CD4-positive, alpha-beta memory T cell (primary cell): ENCODE data around the gene ARFGAP3. TPM values are rescaled to one million over a fixed set of nuclear protein-coding genes. Genes with fewer than 3 reads are reported as not detected.

ENCODE experiments used
- CTCF ChIA-PET: fragments of 350-600 bp; sonication (Branson Sonifier 250); formaldehyde crosslinking; loops from one replicate; lab custom pipeline; 2021; ENCODE audit warnings: inconsistent platforms; ENCODE audit not compliant: partially characterized antibody; lab: Charles Lee
- POLR2A ChIA-PET: fragments of 350-600 bp; sonication (Branson Sonifier 250); formaldehyde crosslinking; loops from one replicate; lab custom pipeline; 2021; ENCODE audit not compliant: partially characterized antibody; lab: Charles Lee
- DNase-seq, 5 donors: peaks; one replicate each; pipeline versions ENCODE4 v3.0.0 to v3.0.0-alpha.2; 2020 to 2022; ENCODE audit warnings: mixed read lengths in 1 of 5
- H3K27ac ChIP-seq: one replicate; pipeline ENCODE4 v1.7.0; 2013; ENCODE audit warnings: low read depth, low read length
- H3K27me3 ChIP-seq: 2 replicates; pipeline ENCODE4 v1.7.0; 2013; ENCODE audit warnings: mild to moderate bottlenecking, low read length, moderate library complexity; ENCODE audit not compliant: insufficient read depth
- H3K36me3 ChIP-seq: 2 replicates; pipeline ENCODE4 v1.7.0; 2013; ENCODE audit warnings: mild to moderate bottlenecking, low read length, moderate library complexity; ENCODE audit not compliant: insufficient read depth
- H3K4me1 ChIP-seq: 2 replicates; pipeline ENCODE4 v1.7.0; 2013; ENCODE audit warnings: mild to moderate bottlenecking, low read length, moderate library complexity; ENCODE audit not compliant: insufficient read depth
- H3K4me3 ChIP-seq, 2 donors: one replicate each; pipeline ENCODE4 v1.7.0; 2013; ENCODE audit warnings: low read length in 2 of 2, mild to moderate bottlenecking in 1 of 2
- H3K9me3 ChIP-seq, 2 donors: one replicate each; pipeline ENCODE4 v1.7.0; 2013; ENCODE audit warnings: low read length in 2 of 2, control low read depth in 1 of 2; ENCODE audit not compliant: control insufficient read depth in 1 of 2
- H3K27ac Mint-ChIP-seq, 7 donors: one replicate each; pipeline ENCODE4 v1.8.0; 2020 to 2021; ENCODE audit warnings: mixed read lengths in 7 of 7, mild to moderate bottlenecking in 6 of 7, inconsistent platforms in 3 of 7, moderate library complexity in 3 of 7
- H3K27me3 Mint-ChIP-seq, 2 donors: one replicate each; pipeline ENCODE4 v1.8.0; 2020 to 2021; ENCODE audit warnings: mixed read lengths in 2 of 2
- H3K36me3 Mint-ChIP-seq, 2 donors: one replicate each; pipeline ENCODE4 v1.8.0; 2020 to 2021; ENCODE audit warnings: mixed read lengths in 2 of 2, inconsistent platforms in 1 of 2, mild to moderate bottlenecking in 1 of 2
- H3K4me1 Mint-ChIP-seq, 4 donors: one replicate each; pipeline ENCODE4 v1.8.0; 2020 to 2021; ENCODE audit warnings: mixed read lengths in 4 of 4, mild to moderate bottlenecking in 1 of 4
- H3K4me3 Mint-ChIP-seq, 8 donors: one replicate each; pipeline ENCODE4 v1.8.0; 2020 to 2021; ENCODE audit warnings: mixed read lengths in 8 of 8, mild to moderate bottlenecking in 7 of 8, moderate library complexity in 6 of 8, inconsistent platforms in 3 of 8
- H3K9me3 Mint-ChIP-seq, 8 donors: one replicate each; pipeline ENCODE4 v1.8.0; 2020 to 2021; ENCODE audit warnings: mixed read lengths in 8 of 8, mild to moderate bottlenecking in 5 of 8, inconsistent platforms in 3 of 8, moderate library complexity in 1 of 8
- intact Hi-C: fragments of 100-400 bp; cut with micrococcal nuclease; formaldehyde crosslinking; loops from one replicate; pipeline ENCODE4 v1.15.1; 2023
- polyA plus RNA-seq, 2 donors: library from polyadenylated mRNA; unstranded; fragments of 300-500 nt; fragmentation: Illumina TruSeq; gene quantifications; one replicate each; pipeline ENCODE4 v1.2.3, GENCODE V29; 2021
- total RNA-seq, 2 experiments: library from RNA; stranded (reverse); gene quantifications; one replicate each; pipeline ENCODE4 v1.2.3, GENCODE V29; 2021

The ARFGAP3 gene
- total and polyA plus RNA-seq, 4 experiments from 2014 or later, result 38.4 to 49.0 (median 45.2) TPM

- H3K4me3 ChIP-seq, result no peak overlapping the region
- intact Hi-C loops, result no loop called here
- H3K9me3 Mint-ChIP-seq, result no peaks in the 10 kb centered on the region
- H3K27me3 Mint-ChIP-seq, result no peaks in the 10 kb centered on the region
- H3K9me3 ChIP-seq, result no peaks in the 10 kb centered on the region
- no peak for DNase-seq
- ChIA-PET CTCF (no interaction called here), POLR2A (no interaction called here)
- H3K27ac Mint-ChIP-seq, result peak overlapping the region in 1 of 7 donors; percentile 68
- no peaks in the 10 kb centered on the region for H3K36me3 ChIP-seq
- H3K36me3 Mint-ChIP-seq, result peaks cover 0 to 14% of the 10 kb centered on the region in 2 donors
- H3K4me3 Mint-ChIP-seq, result no peak overlapping the region
- H3K4me1 Mint-ChIP-seq, result peaks cover 33 to 55% (median 44%) of the 10 kb centered on the region in 4 donors
- no peaks in the 10 kb centered on the region for H3K27me3 ChIP-seq
- H3K4me1 ChIP-seq, result peaks cover 33% of the 10 kb centered on the region
- H3K27ac ChIP-seq, result no peak overlapping the region
Observed at GRCh38 chr22:42897960-42898359, 40.9 kb upstream of the ARFGAP3 start.

GRCh38 chr22:42895541-42895981 lies 38.5 kb upstream of the ARFGAP3 start:
- H3K4me3 Mint-ChIP-seq, result peak overlapping the region in 5 of 8 donors; percentile 5 to 65 (median 60)
- Histone ChIP-seq H3K36me3 (no peaks in the 10 kb centered on the region), H3K4me1 (peaks cover 33% of the 10 kb centered on the region), H3K4me3 (no peak overlapping the region), H3K9me3 (no peaks in the 10 kb centered on the region), H3K27ac (peak overlapping the region; percentile 13), H3K27me3 (no peaks in the 10 kb centered on the region)
- H3K4me1 Mint-ChIP-seq, result peaks cover 33 to 55% (median 46%) of the 10 kb centered on the region in 4 donors
- no peaks in the 10 kb centered on the region for H3K27me3 Mint-ChIP-seq
- DNase-seq, result no peak
- H3K9me3 Mint-ChIP-seq, result no peaks in the 10 kb centered on the region
- H3K36me3 Mint-ChIP-seq, result peaks cover 3 to 17% of the 10 kb centered on the region in 2 donors
- intact Hi-C loops, result no loop called here
- POLR2A ChIA-PET, result interaction anchor here (0.8 kb wide), 1 partner anchor 292 kb away, joined by 3 read pairs; no protein-coding TSS in a partner anchor
- CTCF ChIA-PET, result interaction anchor here (1.0 to 2.2 kb wide), 3 partner anchors 14 to 138 kb away, joined by 3 to 6 read pairs (median 4); no protein-coding TSS in a partner anchor
- H3K27ac Mint-ChIP-seq, result peak overlapping the region; percentile 67 to 92 (median 89)

GRCh38 chr22:42895087-42895486 lies 38.0 kb upstream of the ARFGAP3 start:
- Histone ChIP-seq H3K36me3 (no peaks in the 10 kb centered on the region), H3K27me3 (no peaks in the 10 kb centered on the region), H3K27ac (no peak overlapping the region), H3K9me3 (no peaks in the 10 kb centered on the region), H3K4me1 (peaks cover 33% of the 10 kb centered on the region), H3K4me3 (no peak overlapping the region)
- H3K9me3 Mint-ChIP-seq, result no peaks in the 10 kb centered on the region
- peak overlapping the region in 6 of 8 donors; percentile 5 to 65 (median 56) for H3K4me3 Mint-ChIP-seq
- H3K36me3 Mint-ChIP-seq, result peaks cover 3 to 16% of the 10 kb centered on the region in 2 donors
- ChIA-PET CTCF (interaction anchor here (1.0 to 2.2 kb wide), 4 partner anchors 14 to 139 kb away, joined by 3 to 6 read pairs (median 4); no protein-coding TSS in a partner anchor), POLR2A (interaction anchor here (0.8 kb wide), 1 partner anchor 293 kb away, joined by 3 read pairs; no protein-coding TSS in a partner anchor)
- peak; percentile 16 to 54 (median 21) for DNase-seq
- peaks cover 32 to 55% (median 46%) of the 10 kb centered on the region in 4 donors for H3K4me1 Mint-ChIP-seq
- H3K27me3 Mint-ChIP-seq, result no peaks in the 10 kb centered on the region
- H3K27ac Mint-ChIP-seq, result peak overlapping the region; percentile 67 to 92 (median 89)
- intact Hi-C loops, result no loop called here

GRCh38 chr22:42893371-42894150 lies 36.5 kb upstream of the ARFGAP3 start:
- Mint-ChIP-seq H3K36me3 (peaks cover 12 to 26% of the 10 kb centered on the region in 2 donors), H3K27me3 (no peaks in the 10 kb centered on the region), H3K9me3 (no peaks in the 10 kb centered on the region), H3K27ac (peak overlapping the region; percentile 4 to 90 (median 73)), H3K4me3 (no peak overlapping the region), H3K4me1 (peaks cover 34 to 57% (median 47%) of the 10 kb centered on the region in 4 donors)
- H3K4me1 ChIP-seq, result peaks cover 33% of the 10 kb centered on the region
- no peak overlapping the region for H3K27ac ChIP-seq
- H3K9me3 ChIP-seq, result no peaks in the 10 kb centered on the region
- H3K4me3 ChIP-seq, result no peak overlapping the region
- intact Hi-C loops, result no loop called here
- peak in 2 of 5 donors; percentile 8 to 13 for DNase-seq
- no peaks in the 10 kb centered on the region for H3K27me3 ChIP-seq
- POLR2A ChIA-PET, result interaction anchor here (1.1 kb wide), 1 partner anchor 12 kb away, joined by 6 read pairs; no protein-coding TSS in a partner anchor
- CTCF ChIA-PET, result interaction anchor here (0.6 to 3.0 kb wide), 4 partner anchors 26 to 140 kb away, joined by 3 to 9 read pairs (median 5); no protein-coding TSS in a partner anchor
- peaks cover 4% of the 10 kb centered on the region for H3K36me3 ChIP-seq

- ChIA-PET CTCF (interaction anchor here (3.0 kb wide), 1 partner anchor 141 kb away, joined by 9 read pairs; no protein-coding TSS in a partner anchor), POLR2A (no interaction called here)
- Mint-ChIP-seq H3K27me3 (no peaks in the 10 kb centered on the region), H3K4me1 (peaks cover 34 to 59% (median 47%) of the 10 kb centered on the region in 4 donors), H3K27ac (peak overlapping the region in 2 of 7 donors; percentile 19 to 30), H3K9me3 (no peaks in the 10 kb centered on the region), H3K4me3 (no peak overlapping the region), H3K36me3 (peaks cover 12 to 34% of the 10 kb centered on the region in 2 donors)
- H3K36me3 ChIP-seq, result peaks cover 12% of the 10 kb centered on the region
- H3K4me1 ChIP-seq, result peaks cover 33% of the 10 kb centered on the region
- no peak overlapping the region for H3K4me3 ChIP-seq
- intact Hi-C loops, result no loop called here
- no peaks in the 10 kb centered on the region for H3K27me3 ChIP-seq
- H3K9me3 ChIP-seq, result no peaks in the 10 kb centered on the region
- H3K27ac ChIP-seq, result no peak overlapping the region
- DNase-seq, result no peak
Observed at GRCh38 chr22:42892571-42893316, 35.7 kb upstream of the ARFGAP3 start.

- peaks cover 18% of the 10 kb centered on the region for H3K36me3 ChIP-seq
- H3K27ac ChIP-seq, result no peak overlapping the region
- Mint-ChIP-seq H3K4me1 (peaks cover 32 to 53% (median 41%) of the 10 kb centered on the region in 4 donors), H3K27ac (peak overlapping the region in 1 of 7 donors; percentile 30), H3K4me3 (no peak overlapping the region), H3K36me3 (peaks cover 15 to 38% of the 10 kb centered on the region in 2 donors), H3K9me3 (no peaks in the 10 kb centered on the region), H3K27me3 (no peaks in the 10 kb centered on the region)
- CTCF ChIA-PET, result interaction anchor here (3.0 kb wide), 1 partner anchor 141 kb away, joined by 9 read pairs; no protein-coding TSS in a partner anchor
- peaks cover 33% of the 10 kb centered on the region for H3K4me1 ChIP-seq
- DNase-seq, result no peak
- H3K4me3 ChIP-seq, result no peak overlapping the region
- no peaks in the 10 kb centered on the region for H3K9me3 ChIP-seq
- H3K27me3 ChIP-seq, result no peaks in the 10 kb centered on the region
- intact Hi-C loops, result no loop called here
- POLR2A ChIA-PET, result no interaction called here
Observed at GRCh38 chr22:42892156-42892555, 35.1 kb upstream of the ARFGAP3 start.
